ENCODE data around the gene ERGIC1. TPM values are rescaled to one million over a fixed set of nuclear protein-coding genes. Genes with fewer than 3 reads are reported as not detected.
A peak's percentile ranks its signal among the peaks of the same experiment; 100 is the strongest.
"Not testable (repeated sequence)": the region's sequence is repeated elsewhere in the genome, so short reads cannot be mapped to it uniquely, and the experiment has no call there.

The ERGIC1 gene
- total RNA-seq, 1 donor from 2014 or later: 81.3 TPM

GRCh38 chr5:172877466-172878260, 43.6 kb downstream of the ERGIC1 start:
- DNase-seq (ENCODE audit: low read depth in 2 of 2): peak; percentile 32 to 85

GRCh38 chr5:172878585-172878932, 44.5 kb downstream of the ERGIC1 start:
- no peak for DNase-seq (ENCODE audit: low read depth in 2 of 2)

- peak in 1 of 2 donors; percentile 94 for DNase-seq (ENCODE audit: low read depth in 2 of 2)
These were observed 45.1 kb downstream of the ERGIC1 start for GRCh38 chr5:172878933-172879752.

- peak; percentile 63 to 88 for DNase-seq (ENCODE audit: low read depth in 2 of 2)
These were observed 47.8 kb downstream of the ERGIC1 start for GRCh38 chr5:172881691-172882370.

- no peak for DNase-seq (ENCODE audit: low read depth in 2 of 2)
These were observed 49.0 kb downstream of the ERGIC1 start for GRCh38 chr5:172883066-172883465.

- no peak for DNase-seq (ENCODE audit: low read depth in 2 of 2)
These were observed 51.7 kb downstream of the ERGIC1 start for GRCh38 chr5:172885597-172886340.

GRCh38 chr5:172886476-172886875, 52.4 kb downstream of the ERGIC1 start:
- DNase-seq (ENCODE audit: low read depth in 2 of 2): no peak

- peak in 1 of 2 donors; percentile 91 for DNase-seq (ENCODE audit: low read depth in 2 of 2)
These were observed 53.0 kb downstream of the ERGIC1 start for GRCh38 chr5:172886974-172887501.

- DNase-seq (ENCODE audit: low read depth in 2 of 2): peak; percentile 74 to 96
These were observed 53.6 kb downstream of the ERGIC1 start for GRCh38 chr5:172887692-172888091.

- DNase-seq (ENCODE audit: low read depth in 2 of 2): no peak
These were observed 56.6 kb downstream of the ERGIC1 start for GRCh38 chr5:172890659-172891058.

GRCh38 chr5:172891716-172892421, 57.8 kb downstream of the ERGIC1 start:
- DNase-seq (ENCODE audit: low read depth in 2 of 2): peak; percentile 72 to 96

GRCh38 chr5:172892713-172893112, 58.7 kb downstream of the ERGIC1 start:
- no peak for DNase-seq (ENCODE audit: low read depth in 2 of 2)

GRCh38 chr5:172894767-172895388, 60.8 kb downstream of the ERGIC1 start:
- no peak for DNase-seq (ENCODE audit: low read depth in 2 of 2)

- DNase-seq (ENCODE audit: low read depth in 2 of 2): no peak
These were observed 61.5 kb downstream of the ERGIC1 start for GRCh38 chr5:172895549-172895948.

- DNase-seq (ENCODE audit: low read depth in 2 of 2): no peak
These were observed 62.4 kb downstream of the ERGIC1 start for GRCh38 chr5:172896465-172896864.

- DNase-seq (ENCODE audit: low read depth in 2 of 2): not testable (repeated sequence)
These were observed 63.0 kb downstream of the ERGIC1 start for GRCh38 chr5:172897067-172897466.

GRCh38 chr5:172897481-172898217, 63.6 kb downstream of the ERGIC1 start:
- peak; percentile 80 to 98 for DNase-seq (ENCODE audit: low read depth in 2 of 2)

GRCh38 chr5:172898218-172898842, 64.3 kb downstream of the ERGIC1 start:
- DNase-seq (ENCODE audit: low read depth in 2 of 2): peak in 1 of 2 donors; percentile 61

Data from lung microvascular endothelial cell (primary cell).